K562 (cell line): ENCODE measurements around the gene TRIM2. TPM values are rescaled to one million over a fixed set of nuclear protein-coding genes. Genes with fewer than 3 reads are reported as not detected.

Experiments
- ATAC-seq: fragments of 200-7000 bp; cut with Tn5 transposase; 3 replicates; pipeline ENCODE4 v1.9.1; 2020; ENCODE audit warnings: moderate library complexity
- BruUV-seq: library from RNA; stranded (reverse); fragments of 400-500 nt; replicated peaks from 2 replicates; lab custom pipeline; 2021; lab: Mats Ljungman, UMichigan
- CTCF ChIA-PET: fragments of 300-600 bp; formaldehyde crosslinking; extraction: SDS; loops from one replicate; lab custom pipeline; 2021; ENCODE audit warnings: low intra/inter-chr PET ratio; lab: Yijun Ruan, JAX
- POLR2A ChIA-PET: fragments of 300-600, 350-650 bp; sonication (Branson Sonifier 250); formaldehyde crosslinking; extraction: SDS; loops from one replicate; lab custom pipeline; 2021; ENCODE audit warnings: antibody characterized with exemption, inconsistent platforms; lab: Yijun Ruan, JAX
- DNase-seq, 4 experiments: peaks; one replicate each; pipeline versions ENCODE4 v3.0.0 to v3.0.0-alpha.2; 2011 to 2018; ENCODE audit warnings: low spot score in 3 of 4, mixed read lengths in 3 of 4; ENCODE audit errors: extremely low read depth in 1 of 4
- FAIRE-seq: peaks from 2 replicates; lab custom pipeline; 2011; peaks lifted over from hg19 to GRCh38; lab: Jason Lieb, UNC
- H2AFZ ChIP-seq: 2 replicates; pipeline ENCODE4 v1.6.0; 2011; ENCODE audit warnings: low read depth, low read length, control low read depth, inconsistent platforms
- H3K27ac ChIP-seq: fragments of 200-600 bp; 3 replicates; pipeline ENCODE4 v1.8.0; 2011; ENCODE audit warnings: low read depth, mild to moderate bottlenecking, control low read depth, inconsistent platforms, low read length, moderate library complexity, mixed read lengths; ENCODE audit errors: extremely low read depth
- H3K27me3 ChIP-seq, 2 experiments: fragments of 300-600 bp in 1 of 2; 2 replicates in 1 of 2; 3 replicates in 1 of 2; pipeline versions ENCODE4 v1.6.0 to v1.8.0; 2011; ENCODE audit warnings: inconsistent platforms in 2 of 2, low read length in 2 of 2, mild to moderate bottlenecking in 1 of 2, mixed read lengths in 1 of 2, moderate library complexity in 1 of 2; ENCODE audit not compliant: control insufficient read depth in 2 of 2, insufficient read depth in 2 of 2
- H3K36me3 ChIP-seq: fragments of 300-600 bp; 3 replicates; pipeline ENCODE4 v1.8.0; 2011; ENCODE audit warnings: mild to moderate bottlenecking, low read length, inconsistent platforms; ENCODE audit not compliant: control insufficient read depth, insufficient read depth
- H3K4me1 ChIP-seq, 2 experiments: fragments of 200-600 bp in 1 of 2; replicated peaks in 1 of 2; 2 replicates in 1 of 2; 3 replicates in 1 of 2; pipeline versions ENCODE4 v1.5.1 to v1.8.0; 2011; ENCODE audit warnings: inconsistent platforms in 2 of 2, low read length in 2 of 2, mild to moderate bottlenecking in 1 of 2, mixed read lengths in 1 of 2, moderate library complexity in 1 of 2; ENCODE audit not compliant: control insufficient read depth in 2 of 2, insufficient read depth in 2 of 2
- H3K4me2 ChIP-seq: 2 replicates; pipeline ENCODE4 v1.6.1; 2011; ENCODE audit warnings: low read length, control low read depth, inconsistent platforms, mixed read lengths; ENCODE audit not compliant: insufficient read depth
- H3K4me3 ChIP-seq: fragments of 200-600 bp; sonication (generic), shearing (Covaris generic); 2 replicates; pipeline ENCODE4 v1.5.1; 2016; ENCODE audit warnings: control low read depth, inconsistent platforms
- H3K79me2 ChIP-seq: fragments of 200-600 bp; 3 replicates; pipeline ENCODE4 v1.8.0; 2011; ENCODE audit warnings: low read length, inconsistent platforms; ENCODE audit not compliant: control insufficient read depth, insufficient read depth
- H3K9ac ChIP-seq, 2 experiments: 2 replicates each; pipeline versions ENCODE4 v1.6.0 to v1.6.1; 2011; ENCODE audit warnings: low read depth in 2 of 2, low read length in 2 of 2, control low read depth in 1 of 2, inconsistent platforms in 1 of 2, mild to moderate bottlenecking in 1 of 2, mixed read lengths in 1 of 2; ENCODE audit not compliant: insufficient read depth in 1 of 2
- H3K9me1 ChIP-seq: one replicate; pipeline ENCODE4 v1.6.0; 2011; ENCODE audit warnings: inconsistent platforms, mild to moderate bottlenecking, low read length, moderate library complexity; ENCODE audit not compliant: control insufficient read depth, insufficient read depth
- H3K9me3 ChIP-seq: replicated peaks from 2 replicates; pipeline ENCODE4 v1.5.1; 2011; ENCODE audit warnings: low read depth, low read length, inconsistent platforms; ENCODE audit not compliant: control insufficient read depth, insufficient read depth
- H4K20me1 ChIP-seq: replicated peaks from 2 replicates; pipeline ENCODE4 v1.6.1; 2011; ENCODE audit warnings: low read length, inconsistent platforms, mixed read lengths; ENCODE audit not compliant: control insufficient read depth, insufficient read depth
- BMI1 ChIP-seq: fragments of 150-350 bp; IDR thresholded peaks from 2 replicates; pipeline ENCODE4 v1.6.1; 2014; ENCODE audit warnings: low read length
- CXXC5 ChIP-seq: fragments of 250-450 bp; sonication (Bioruptor Pico); IDR thresholded peaks from 2 replicates; pipeline ENCODE4 v1.8.0; 2022; ENCODE audit warnings: inconsistent platforms, mild to moderate bottlenecking, moderate library complexity
- EGR1 ChIP-seq: fragments of 450-650 bp; conservative IDR thresholded peaks from 2 replicates; pipeline ENCODE4 v1.6.1; 2017; ENCODE audit warnings: mild to moderate bottlenecking
- EZH2 ChIP-seq: IDR thresholded peaks from 2 replicates; pipeline ENCODE4 v1.6.1; 2012; ENCODE audit warnings: low read depth, mild to moderate bottlenecking, inconsistent platforms, low read length, borderline replicate concordance
- KAT2B ChIP-seq: IDR thresholded peaks from one replicate; pipeline ENCODE4 v1.6.1; 2012; ENCODE audit warnings: low read depth, mild to moderate bottlenecking, control low read depth, inconsistent platforms, low read length, moderate library complexity
- L3MBTL2 ChIP-seq: fragments of 450-650 bp; IDR thresholded peaks from 2 replicates; pipeline ENCODE4 v1.6.1; 2016; ENCODE audit warnings: mild to moderate bottlenecking, moderate library complexity
- NRF1 ChIP-seq, 2 experiments: fragments of 450-650 bp; IDR thresholded peaks in 1 of 2; conservative IDR thresholded peaks in 1 of 2; 2 replicates each; pipeline ENCODE4 v1.6.1; 2014; ENCODE audit warnings: mild to moderate bottlenecking in 2 of 2
- RFX1 ChIP-seq: fragments of 450-650 bp; IDR thresholded peaks from 2 replicates; pipeline ENCODE4 v1.6.1; 2016; ENCODE audit warnings: mild to moderate bottlenecking, moderate library complexity
- ZBTB1 ChIP-seq: sonication (generic); formaldehyde crosslinking; IDR thresholded peaks from 2 replicates; pipeline ENCODE4 v1.8.1; 2023; ENCODE audit warnings: missing genetic modification reagents, low read depth, mild to moderate bottlenecking, borderline replicate concordance
- ZNF12 ChIP-seq: sonication (generic); formaldehyde crosslinking; IDR thresholded peaks from 2 replicates; pipeline ENCODE4 v1.4.0; 2020; ENCODE audit warnings: mild to moderate bottlenecking, missing genetic modification reagents
- ZNF121 ChIP-seq: sonication (generic); formaldehyde crosslinking; conservative IDR thresholded peaks from 2 replicates; pipeline ENCODE4 v1.8.0; 2022; ENCODE audit warnings: missing genetic modification reagents
- ZNF23 ChIP-seq: fragments of 250-450 bp; sonication (Bioruptor Pico); IDR thresholded peaks from 2 replicates; pipeline ENCODE4 v1.4.0; 2020; ENCODE audit warnings: mild to moderate bottlenecking
- WGBS: fragments of 100-300 bp; shearing (Covaris generic); methylation state at CpG from one replicate; pipeline ENCODE4 v1.1.6; 2016; ENCODE audit warnings: low coverage, mixed read lengths; ENCODE audit not compliant: insufficient coverage; ENCODE audit errors: missing lambda C conversion rate; 5-methylcytosine and 5-hydroxymethylcytosine counted together
- in situ Hi-C: fragments of 300-500 bp; cut with MboI; formaldehyde crosslinking; loops from 4 replicates; pipeline ENCODE4 v1.15.0; 2018; ENCODE audit warnings: inconsistent platforms, mixed read lengths
- intact Hi-C: fragments of 100-400 bp; cut with micrococcal nuclease; formaldehyde crosslinking; loops from 2 replicates; pipeline ENCODE4 v1.14.2; 2022
- polyA plus RNA-seq, 8 experiments: library from polyadenylated mRNA; depleted of rRNA in 4 of 8; stranded (reverse) in 5 of 8; unstranded in 3 of 8; fragments of >200 nt; fragmentation: Nextera tagmentation in 2 of 8; fragmentation: Illumina TruSeq in 1 of 8; extraction: Ambion mirVana in 2 of 8; extraction: Trizol in 1 of 8; gene quantifications; 2 replicates each; pipeline versions ENCODE4 v1.2.1 to v1.2.3, GENCODE V29; 2011 to 2014; ENCODE audit warnings: inconsistent platforms in 1 of 8, missing spikeins in 1 of 8
- total RNA-seq, 7 experiments: library from RNA; depleted of rRNA in 6 of 7; stranded (reverse); fragments of >200 nt in 6 of 7; fragmentation: Illumina TruSeq in 2 of 7; extraction: Trizol in 2 of 7; gene quantifications; 2 replicates each; pipeline versions ENCODE4 v1.2.1 to v1.2.3, GENCODE V29; 2011 to 2021; ENCODE audit warnings: low replicate concordance in 1 of 7
- TF ChIP-seq, protein P1 (sequence below): sonication (generic); formaldehyde crosslinking; IDR thresholded peaks from 2 replicates; pipeline ENCODE4 v1.8.0; 2022; ENCODE audit warnings: missing genetic modification reagents, mild to moderate bottlenecking, moderate library complexity, borderline replicate concordance

The TRIM2 gene
- total and polyA plus RNA-seq, 9 of the 15 experiments (the other 6 are each of a cell fraction or from before 2014, with no cell fraction given): 0.01 to 0.41 (median 0.13) TPM; not detected in 1

DNA sequence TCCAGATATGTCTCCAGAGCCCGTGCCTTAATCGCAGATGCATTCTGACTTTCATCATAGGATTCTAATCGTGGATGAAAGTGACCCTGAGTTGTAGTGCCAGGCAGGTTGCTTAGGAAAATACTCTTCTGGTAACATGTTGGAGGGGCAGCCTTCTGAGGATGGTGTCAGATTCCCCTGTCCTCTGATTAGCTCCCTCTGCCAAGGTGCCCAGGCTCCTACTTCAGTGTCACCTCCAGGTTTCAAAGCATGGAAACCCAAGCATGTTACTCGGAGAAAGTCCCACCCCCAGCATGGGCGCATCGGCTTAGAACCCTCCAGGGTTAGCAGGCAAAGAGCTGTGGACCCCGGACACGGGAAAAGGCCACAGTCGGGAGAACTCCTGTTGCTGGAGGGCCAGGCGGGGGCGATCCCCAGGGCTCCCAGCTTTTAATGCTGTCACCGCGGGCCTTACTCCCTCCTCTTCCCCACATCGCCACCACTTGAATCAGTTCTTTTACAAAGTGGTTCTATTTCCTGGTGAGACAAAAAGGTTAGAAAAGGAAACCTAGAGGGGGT lies 44.5 kb downstream of the TRIM2 start:
- CTCF ChIA-PET: no interaction called here
- 6% methylated on average over 14 of the region's 14 CpGs for WGBS
- ATAC-seq: peak; percentile 67

DNA sequence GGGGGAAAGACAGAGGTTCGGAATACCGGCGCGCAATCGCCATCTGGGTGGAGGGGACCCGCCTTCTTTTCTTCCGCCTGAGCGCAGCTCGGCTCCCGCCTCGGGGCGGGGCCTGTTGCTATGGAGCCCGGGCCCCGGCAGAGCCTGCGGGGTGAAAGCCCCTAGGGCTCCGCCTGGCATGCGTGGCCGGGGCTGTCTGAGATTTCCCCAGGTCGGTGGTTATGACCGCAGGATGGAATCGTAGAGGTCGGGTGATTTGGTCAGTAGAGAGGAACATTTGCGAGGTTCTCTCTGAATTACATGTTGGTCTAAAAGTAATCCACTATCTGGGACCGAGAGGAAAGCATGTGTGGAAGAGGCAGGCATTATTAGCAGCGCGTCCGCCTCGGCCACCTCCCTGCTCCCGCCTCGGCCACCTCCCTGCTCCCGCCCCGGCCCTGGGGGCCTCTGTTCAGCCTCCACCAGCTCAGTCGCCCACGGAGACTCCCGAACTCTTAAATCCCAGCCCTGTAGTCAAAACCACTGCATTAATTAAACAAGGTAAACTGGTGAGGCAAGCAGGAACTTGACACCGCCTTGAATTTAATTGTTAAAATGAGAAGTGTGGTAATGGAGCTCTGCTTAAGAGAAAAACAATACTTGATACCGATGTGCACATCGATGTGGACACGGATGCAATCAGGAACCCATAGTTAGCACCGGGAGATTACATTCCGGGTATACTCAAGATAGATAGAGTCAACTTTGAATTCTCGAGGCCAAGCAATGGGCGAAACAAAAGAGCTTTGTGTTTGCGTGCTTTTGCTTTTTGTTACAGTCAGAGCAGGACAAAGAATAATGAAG lies 45.2 kb downstream of the TRIM2 start:
- no TSS peak for BruUV-seq
- intact Hi-C loops (no loop called here), in situ Hi-C loops (no loop called here)
- ATAC-seq: peak; percentile 98
- peak overlapping the region; percentile 19 for H3K4me3 ChIP-seq
- H3K36me3 ChIP-seq: no peaks in the 10 kb centered on the region
- DNase-seq: peak; percentile 62 to 84 (median 80)
- H3K27me3 ChIP-seq: peaks cover 11 to 40% of the 10 kb centered on the region in 2 experiments
- H3K9ac ChIP-seq: peak overlapping the region in 1 of 2 experiments; percentile 69; a peak in 1 of 4 replicates
- no peaks in the 10 kb centered on the region for H3K9me1 ChIP-seq
- H3K4me2 ChIP-seq: peak overlapping the region; percentile 60
- H4K20me1 ChIP-seq: no peaks in the 10 kb centered on the region
- H3K9me3 ChIP-seq: no peaks in the 10 kb centered on the region
- no peak overlapping the region for H3K27ac ChIP-seq
- POLR2A ChIA-PET: interaction anchor here (0.8 to 1.1 kb wide), 3 partner anchors 19 to 45 kb away, joined by 3 read pairs; partner anchors contain the start of gene TRIM2
- CTCF ChIA-PET: no interaction called here
- no peak for FAIRE-seq
- H2AFZ ChIP-seq: peak overlapping the region; percentile 66
- peaks cover 0 to 9% of the 10 kb centered on the region in 2 experiments; a peak in 2 of 5 replicates for H3K4me1 ChIP-seq
- 9% methylated on average over 35 of the region's 44 CpGs for WGBS
- no peaks in the 10 kb centered on the region for H3K79me2 ChIP-seq
- TF ChIP-seq ZBTB1 (CRISPR knock-in tag) (no peak), NRF1 (conservative IDR thresholded peaks at IDR 0.05 in 1 of 2, IDR thresholded peaks at IDR 0.05 in 1 of 2) (peak; percentile 62 to 64), L3MBTL2 (0 out of 2 replicates have a peak, but pooled peaks have one; percentile 13), CXXC5 (CRISPR knock-in tag) (peak; percentile 21; the same call in 1 of the 2 replicates), RFX1 (peak; percentile 89), ZNF12 (0 out of 2 replicates have a peak, but pooled peaks have one; percentile 49), BMI1 (0 out of 2 replicates have a peak, but pooled peaks have one; percentile 26), ZNF23 (no peak)
- TF ChIP-seq, protein P1, sequence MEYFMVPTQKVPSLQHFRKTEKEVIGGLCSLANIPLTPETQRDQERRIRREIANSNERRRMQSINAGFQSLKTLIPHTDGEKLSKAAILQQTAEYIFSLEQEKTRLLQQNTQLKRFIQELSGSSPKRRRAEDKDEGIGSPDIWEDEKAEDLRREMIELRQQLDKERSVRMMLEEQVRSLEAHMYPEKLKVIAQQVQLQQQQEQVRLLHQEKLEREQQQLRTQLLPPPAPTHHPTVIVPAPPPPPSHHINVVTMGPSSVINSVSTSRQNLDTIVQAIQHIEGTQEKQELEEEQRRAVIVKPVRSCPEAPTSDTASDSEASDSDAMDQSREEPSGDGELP (CRISPR knock-in tag): peak; percentile 32; the same call in 1 of the 2 replicates

More for the DNA sequence above, 44.5 kb downstream of the TRIM2 start:
- Histone ChIP-seq H3K27ac (no peak overlapping the region), H3K9ac (peak overlapping the region in 1 of 2 experiments; percentile 69; a peak in 1 of 4 replicates), H4K20me1 (no peaks in the 10 kb centered on the region), H3K79me2 (no peaks in the 10 kb centered on the region)
- BruUV-seq: no TSS peak
- TF ChIP-seq EGR1 (peak; percentile 26; the same call in 1 of the 2 replicates), ZNF121 (CRISPR knock-in tag) (no peak), EZH2 (peak; percentile 31; the same call in 1 of the 2 replicates), KAT2B (no peak)
- TF ChIP-seq, all 486 proteins: peak for 2
- Histone ChIP-seq H3K4me1 (peaks cover 0 to 9% of the 10 kb centered on the region in 2 experiments; a peak in 2 of 5 replicates), H2AFZ (peak overlapping the region; percentile 66), H3K36me3 (no peaks in the 10 kb centered on the region), H3K9me1 (no peaks in the 10 kb centered on the region), H3K9me3 (no peaks in the 10 kb centered on the region), H3K4me2 (peak overlapping the region; percentile 60), H3K4me3 (peak overlapping the region; percentile 19), H3K27me3 (peaks cover 11 to 36% of the 10 kb centered on the region in 2 experiments)
- no peak for FAIRE-seq
- POLR2A ChIA-PET: interaction anchor here (0.8 to 1.1 kb wide), 3 partner anchors 20 to 44 kb away, joined by 3 read pairs; partner anchors contain the start of gene TRIM2
- intact Hi-C loops (no loop called here), in situ Hi-C loops (no loop called here)
- DNase-seq: no peak
